Neutrophil (primary cell): Measurements from ENCODE around the gene TNS3.
"Not testable (repeated sequence)": the region's sequence is repeated elsewhere in the genome, so short reads cannot be mapped to it uniquely, and the experiment has no call there.

ENCODE experiments used
- H3K27ac ChIP-seq: fragments of 200-600 bp; sonication (generic); 2 replicates; pipeline ENCODE4 v1.5.1; 2016; ENCODE audit warnings: mild to moderate bottlenecking, moderate library complexity
- H3K27me3 ChIP-seq: fragments of 200-600 bp; sonication (generic); 2 replicates; pipeline ENCODE4 v1.6.0; 2016; ENCODE audit warnings: mild to moderate bottlenecking
- H3K36me3 ChIP-seq: fragments of 200-600 bp; sonication (generic); 2 replicates; pipeline ENCODE4 v1.5.1; 2017
- H3K4me1 ChIP-seq, 2 experiments: fragments of 200-600 bp in 1 of 2; sonication (generic) in 1 of 2; 1 replicate in 1 of 2; 2 replicates in 1 of 2; pipeline versions ENCODE4 v1.5.1 to v1.6.1; 2013 to 2016; ENCODE audit warnings: low read depth in 1 of 2, low read length in 1 of 2, mild to moderate bottlenecking in 1 of 2, moderate library complexity in 1 of 2; ENCODE audit not compliant: control insufficient read depth in 1 of 2, insufficient read depth in 1 of 2
- H3K4me3 ChIP-seq, 2 experiments: fragments of 200-600 bp in 1 of 2; sonication (generic) in 1 of 2; 1 replicate in 1 of 2; 2 replicates in 1 of 2; pipeline ENCODE4 v1.5.1; 2013 to 2016; ENCODE audit warnings: low read depth in 1 of 2, low read length in 1 of 2, mild to moderate bottlenecking in 1 of 2, moderate library complexity in 1 of 2
- H3K9me3 ChIP-seq: fragments of 200-600 bp; sonication (generic); 2 replicates; pipeline ENCODE4 v1.5.1; 2016
- CTCF ChIP-seq: fragments of 200-600 bp; sonication (generic); IDR thresholded peaks from 2 replicates; pipeline ENCODE4 v1.5.1; 2016; ENCODE audit warnings: antibody characterized with exemption

The TNS3 gene

GRCh38 chr7:47591655-47592572 lies 10.0 kb upstream of the TNS3 start:
- no peaks in the 10 kb centered on the region for H3K36me3 ChIP-seq
- peaks cover 2% of the 10 kb centered on the region for H3K27me3 ChIP-seq
- no peaks in the 10 kb centered on the region for H3K4me1 ChIP-seq
- H3K9me3 ChIP-seq, result peaks cover 7% of the 10 kb centered on the region
- no peak overlapping the region for H3K4me3 ChIP-seq
- TF ChIP-seq CTCF, result no peak
- no peak overlapping the region for H3K27ac ChIP-seq

- H3K27ac ChIP-seq, result no peak overlapping the region
- no peaks in the 10 kb centered on the region for H3K4me1 ChIP-seq
- no peak overlapping the region for H3K4me3 ChIP-seq
- H3K9me3 ChIP-seq, result no peaks in the 10 kb centered on the region
- peaks cover 7% of the 10 kb centered on the region for H3K27me3 ChIP-seq
- no peak for TF ChIP-seq CTCF
- H3K36me3 ChIP-seq, result no peaks in the 10 kb centered on the region
These were observed 9.3 kb upstream of the TNS3 start for GRCh38 chr7:47591089-47591654.

- H3K9me3 ChIP-seq, H3K4me3 ChIP-seq, H3K36me3 ChIP-seq, H3K4me1 ChIP-seq, H3K27me3 ChIP-seq, H3K27ac ChIP-seq: not testable (repeated sequence)
These were observed 8.3 kb upstream of the TNS3 start for GRCh38 chr7:47590215-47590614.

GRCh38 chr7:47588704-47589225 lies 6.9 kb upstream of the TNS3 start:
- TF ChIP-seq CTCF, result no peak
- H3K4me1 ChIP-seq, result no peaks in the 10 kb centered on the region

GRCh38 chr7:47587976-47588375 lies 6.1 kb upstream of the TNS3 start:
- Histone ChIP-seq H3K27me3 (peaks cover 28% of the 10 kb centered on the region), H3K4me1 (no peaks in the 10 kb centered on the region), H3K4me3 (no peak overlapping the region), H3K9me3 (no peaks in the 10 kb centered on the region), H3K36me3 (no peaks in the 10 kb centered on the region), H3K27ac (no peak overlapping the region)
- TF ChIP-seq CTCF, result no peak

More at GRCh38 chr7:47588704-47589225, 6.9 kb upstream of the TNS3 start:
- Histone ChIP-seq H3K4me3 (no peak overlapping the region), H3K9me3 (no peaks in the 10 kb centered on the region), H3K27me3 (peaks cover 20% of the 10 kb centered on the region), H3K36me3 (no peaks in the 10 kb centered on the region), H3K27ac (no peak overlapping the region)

- H3K27ac ChIP-seq, result no peak overlapping the region
- H3K9me3 ChIP-seq, result no peaks in the 10 kb centered on the region
- TF ChIP-seq CTCF, result no peak
- no peak overlapping the region for H3K4me3 ChIP-seq
- H3K4me1 ChIP-seq, result no peaks in the 10 kb centered on the region
- H3K27me3 ChIP-seq, result peaks cover 34% of the 10 kb centered on the region
- no peaks in the 10 kb centered on the region for H3K36me3 ChIP-seq
These were observed 5.4 kb upstream of the TNS3 start for GRCh38 chr7:47587351-47587750.
